GM08714 (cell line): Measurements from ENCODE around the gene PCSK1.

Experiments used
- H3K4me3 ChIP-seq: fragments of 200-500 bp; sonication (Bioruptor generic); 2 replicates; pipeline ENCODE4 v1.5.1; 2014; ENCODE audit warnings: mild to moderate bottlenecking, low read length, inconsistent platforms
- ZNF274 ChIP-seq: IDR thresholded peaks from 2 replicates; pipeline ENCODE4 v1.6.1; 2012; ENCODE audit warnings: mild to moderate bottlenecking, low read depth, low read length

PCSK1 gene

GRCh38 chr5:96440185-96440538, 7.1 kb upstream of the PCSK1 start:
- TF ChIP-seq ZNF274: no peak
- no peak overlapping the region for H3K4me3 ChIP-seq

- H3K4me3 ChIP-seq: peak overlapping the region; percentile 52; the same call in 1 of the 2 replicates
- TF ChIP-seq ZNF274: no peak
These were observed 6.6 kb upstream of the PCSK1 start for GRCh38 chr5:96439477-96440184.

- H3K4me3 ChIP-seq: no peak overlapping the region
- no peak for TF ChIP-seq ZNF274
These were observed 1.2 kb upstream of the PCSK1 start for GRCh38 chr5:96434201-96434645.

- H3K4me3 ChIP-seq: peak overlapping the region; percentile 34; the same call in 1 of the 2 replicates
- TF ChIP-seq ZNF274: no peak
These were observed 607 bp downstream of the PCSK1 start for GRCh38 chr5:96432216-96433065.

GRCh38 chr5:96431376-96432187, 1.5 kb downstream of the PCSK1 start:
- H3K4me3 ChIP-seq: no peak overlapping the region; the same call in 1 of the 2 replicates

GRCh38 chr5:96427824-96428223, 5.2 kb downstream of the PCSK1 start:
- H3K4me3 ChIP-seq: no peak overlapping the region
- no peak for TF ChIP-seq ZNF274

More at GRCh38 chr5:96431376-96432187, 1.5 kb downstream of the PCSK1 start:
- TF ChIP-seq ZNF274: no peak

- TF ChIP-seq ZNF274: no peak
These were observed 6.2 kb downstream of the PCSK1 start for GRCh38 chr5:96426831-96427230.

GRCh38 chr5:96425443-96425842, 7.6 kb downstream of the PCSK1 start:
- no peak for TF ChIP-seq ZNF274
- no peak overlapping the region for H3K4me3 ChIP-seq

More at GRCh38 chr5:96426831-96427230, 6.2 kb downstream of the PCSK1 start:
- no peak overlapping the region for H3K4me3 ChIP-seq

GRCh38 chr5:96415897-96416296, 17.2 kb downstream of the PCSK1 start:
- TF ChIP-seq ZNF274: no peak

GRCh38 chr5:96412868-96413449, 20.1 kb downstream of the PCSK1 start:
- no peak overlapping the region for H3K4me3 ChIP-seq
- TF ChIP-seq ZNF274: no peak

More at GRCh38 chr5:96415897-96416296, 17.2 kb downstream of the PCSK1 start:
- H3K4me3 ChIP-seq: no peak overlapping the region

- TF ChIP-seq ZNF274: no peak
- H3K4me3 ChIP-seq: no peak overlapping the region
These were observed 23.0 kb downstream of the PCSK1 start for GRCh38 chr5:96410013-96410412.

GRCh38 chr5:96408841-96409538, 24.1 kb downstream of the PCSK1 start:
- no peak overlapping the region for H3K4me3 ChIP-seq
- TF ChIP-seq ZNF274: no peak

- no peak overlapping the region for H3K4me3 ChIP-seq
- TF ChIP-seq ZNF274: no peak
These were observed 24.8 kb downstream of the PCSK1 start for GRCh38 chr5:96408210-96408777.
